ENCODE data around the gene ODAD2.

DNA sequence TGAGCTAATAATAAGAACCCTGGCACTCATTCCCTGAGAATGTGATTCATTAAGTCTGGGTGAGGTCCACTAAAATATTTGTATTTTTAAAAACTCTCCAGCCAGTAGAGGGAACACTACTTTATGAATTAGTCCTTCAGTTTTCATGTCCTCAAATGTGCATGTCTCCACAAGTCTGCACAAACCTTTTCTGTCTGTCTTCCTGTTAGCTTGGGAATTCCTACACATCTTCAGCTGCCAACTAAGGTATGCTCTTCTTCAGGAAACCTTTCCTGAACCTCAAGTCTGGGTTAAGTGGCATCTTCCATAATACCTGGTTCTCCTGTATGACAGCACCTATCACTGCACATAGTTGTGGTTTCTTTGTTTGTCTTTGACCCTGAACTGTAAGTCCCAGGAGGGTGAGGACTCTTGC lies 133.7 kb downstream of the ODAD2 start:
- TF ChIP-seq, protein P1, sequence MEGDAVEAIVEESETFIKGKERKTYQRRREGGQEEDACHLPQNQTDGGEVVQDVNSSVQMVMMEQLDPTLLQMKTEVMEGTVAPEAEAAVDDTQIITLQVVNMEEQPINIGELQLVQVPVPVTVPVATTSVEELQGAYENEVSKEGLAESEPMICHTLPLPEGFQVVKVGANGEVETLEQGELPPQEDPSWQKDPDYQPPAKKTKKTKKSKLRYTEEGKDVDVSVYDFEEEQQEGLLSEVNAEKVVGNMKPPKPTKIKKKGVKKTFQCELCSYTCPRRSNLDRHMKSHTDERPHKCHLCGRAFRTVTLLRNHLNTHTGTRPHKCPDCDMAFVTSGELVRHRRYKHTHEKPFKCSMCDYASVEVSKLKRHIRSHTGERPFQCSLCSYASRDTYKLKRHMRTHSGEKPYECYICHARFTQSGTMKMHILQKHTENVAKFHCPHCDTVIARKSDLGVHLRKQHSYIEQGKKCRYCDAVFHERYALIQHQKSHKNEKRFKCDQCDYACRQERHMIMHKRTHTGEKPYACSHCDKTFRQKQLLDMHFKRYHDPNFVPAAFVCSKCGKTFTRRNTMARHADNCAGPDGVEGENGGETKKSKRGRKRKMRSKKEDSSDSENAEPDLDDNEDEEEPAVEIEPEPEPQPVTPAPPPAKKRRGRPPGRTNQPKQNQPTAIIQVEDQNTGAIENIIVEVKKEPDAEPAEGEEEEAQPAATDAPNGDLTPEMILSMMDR (conservative IDR thresholded peaks at IDR 0.05), result no peak
- TF ChIP-seq EZH2 (IDR thresholded peaks at IDR 0.05; ENCODE audit: low read depth), result no peak
